IMR-90 (cell line): ENCODE data around the gene PDXDC1. TPM values are rescaled to one million over a fixed set of nuclear protein-coding genes. Genes with fewer than 3 reads are reported as not detected.

Experiments
- ATAC-seq: fragments of 200-7000 bp; cut with Tn5 transposase; 2 replicates; pipeline ENCODE4 v1.9.1; 2020; ENCODE audit warnings: low read depth, mild to moderate bottlenecking, moderate library complexity
- BruUV-seq: library from RNA; stranded (reverse); fragments of 400-500 nt; replicated peaks from 2 replicates; lab custom pipeline; 2021; lab: Mats Ljungman, UMichigan
- CTCF ChIA-PET: fragments of 300-600 bp; formaldehyde crosslinking; extraction: SDS; loops from one replicate; lab custom pipeline; 2021; ENCODE audit warnings: antibody characterized with exemption; lab: Yijun Ruan, JAX
- POLR2A ChIA-PET: fragments of 300-600 bp; sonication (Branson Sonifier 250); formaldehyde crosslinking; loops from one replicate; lab custom pipeline; 2022; ENCODE audit warnings: antibody characterized with exemption; ENCODE audit not compliant: unreplicated experiment; lab: Charles Lee
- DNase-seq: peaks from one replicate; pipeline ENCODE4 v3.0.0; 2013
- H2AFZ ChIP-seq: replicated peaks from 2 replicates; pipeline ENCODE3; 2013; ENCODE audit warnings: low read length, mild to moderate bottlenecking; ENCODE audit not compliant: poor library complexity
- H2AK5ac ChIP-seq: 2 replicates; pipeline ENCODE4 v1.6.1; 2013; ENCODE audit warnings: low read depth, low read length, inconsistent platforms
- H2AK9ac ChIP-seq: replicated peaks from 2 replicates; pipeline ENCODE3; 2013; ENCODE audit warnings: mild to moderate bottlenecking, low read depth, low read length, moderate library complexity; ENCODE audit not compliant: poor library complexity
- H2BK120ac ChIP-seq: 2 replicates; pipeline ENCODE4 v1.6.1; 2013; ENCODE audit warnings: low read depth, low read length, inconsistent platforms
- H2BK15ac ChIP-seq: 3 replicates; pipeline ENCODE4 v1.6.1; 2013; ENCODE audit warnings: low read depth, low read length, inconsistent platforms
- H2BK20ac ChIP-seq: 2 replicates; pipeline ENCODE4 v1.6.1; 2013; ENCODE audit warnings: low read depth, mild to moderate bottlenecking, inconsistent platforms, low read length, moderate library complexity
- H2BK5ac ChIP-seq: 2 replicates; pipeline ENCODE4 v1.6.1; 2013; ENCODE audit warnings: mild to moderate bottlenecking, low read depth, low read length, inconsistent platforms; ENCODE audit not compliant: poor library complexity, severe bottlenecking
- H3K14ac ChIP-seq: replicated peaks from 2 replicates; pipeline ENCODE4 v1.6.1; 2013; ENCODE audit warnings: low read depth, low read length, inconsistent platforms
- H3K18ac ChIP-seq: 2 replicates; pipeline ENCODE4 v1.6.1; 2013; ENCODE audit warnings: low read depth, low read length, control low read depth
- H3K23ac ChIP-seq: 2 replicates; pipeline ENCODE4 v1.6.1; 2013; ENCODE audit warnings: low read depth, low read length, inconsistent platforms
- H3K27ac ChIP-seq: 2 replicates; pipeline ENCODE4 v1.5.1; 2013; ENCODE audit warnings: mild to moderate bottlenecking, control low read depth, low read length; ENCODE audit not compliant: insufficient read depth
- H3K27me3 ChIP-seq: 2 replicates; pipeline ENCODE4 v1.6.1; 2013; ENCODE audit warnings: low read length; ENCODE audit not compliant: control insufficient read depth, insufficient read depth
- H3K36me3 ChIP-seq: 2 replicates; pipeline ENCODE4 v1.6.1; 2013; ENCODE audit warnings: low read length, mixed read lengths; ENCODE audit not compliant: control insufficient read depth, insufficient read depth
- H3K4ac ChIP-seq: 2 replicates; pipeline ENCODE4 v1.6.1; 2013; ENCODE audit warnings: low read depth, low read length, inconsistent platforms
- H3K4me1 ChIP-seq: 2 replicates; pipeline ENCODE4 v1.6.1; 2013; ENCODE audit warnings: low read length, mixed read lengths; ENCODE audit not compliant: control insufficient read depth, insufficient read depth
- H3K4me2 ChIP-seq: 2 replicates; pipeline ENCODE4 v1.6.1; 2013; ENCODE audit warnings: low read depth, mild to moderate bottlenecking, control low read depth, low read length, moderate library complexity
- H3K4me3 ChIP-seq: 2 replicates; pipeline ENCODE4 v1.5.1; 2013; ENCODE audit warnings: low read depth, mild to moderate bottlenecking, control low read depth, low read length, moderate library complexity; ENCODE audit not compliant: insufficient read depth
- H3K56ac ChIP-seq: 2 replicates; pipeline ENCODE4 v1.6.1; 2013; ENCODE audit warnings: low read length, inconsistent platforms; ENCODE audit not compliant: insufficient read depth; ENCODE audit errors: extremely low read depth
- H3K79me1 ChIP-seq, 2 experiments: 2 replicates each; pipeline ENCODE4 v1.6.1; 2013; ENCODE audit warnings: low read length in 2 of 2, inconsistent platforms in 1 of 2, low read depth in 1 of 2
- H3K9ac ChIP-seq: 2 replicates; pipeline ENCODE4 v1.6.1; 2013; ENCODE audit warnings: low read depth, low read length, control low read depth
- H3K9me1 ChIP-seq: 2 replicates; pipeline ENCODE4 v1.6.1; 2013; ENCODE audit warnings: low read length, inconsistent platforms; ENCODE audit not compliant: insufficient read depth
- H3K9me3 ChIP-seq: 2 replicates; pipeline ENCODE4 v1.6.1; 2013; ENCODE audit warnings: low read length; ENCODE audit not compliant: control insufficient read depth, insufficient read depth
- H4K20me1 ChIP-seq: 2 replicates; pipeline ENCODE4 v1.6.1; 2013; ENCODE audit warnings: low read length, inconsistent platforms; ENCODE audit not compliant: insufficient read depth
- H4K5ac ChIP-seq: 2 replicates; pipeline ENCODE4 v1.6.1; 2013; ENCODE audit warnings: mild to moderate bottlenecking, low read depth, low read length, control low read depth
- H4K8ac ChIP-seq, 2 experiments: 2 replicates each; pipeline ENCODE4 v1.6.1; 2013; ENCODE audit warnings: low read depth in 2 of 2, low read length in 2 of 2, control low read depth in 1 of 2, inconsistent platforms in 1 of 2
- H4K91ac ChIP-seq: 2 replicates; pipeline ENCODE4 v1.6.1; 2013; ENCODE audit warnings: low read depth, low read length, inconsistent platforms; ENCODE audit not compliant: insufficient read depth
- BHLHE40 ChIP-seq: fragments of 150-350 bp; IDR thresholded peaks from 2 replicates; pipeline ENCODE4 v1.6.1; 2016; ENCODE audit warnings: mild to moderate bottlenecking, low read depth, low read length
- ELK1 ChIP-seq: fragments of 150-350 bp; IDR thresholded peaks from 2 replicates; pipeline ENCODE4 v1.6.1; 2016; ENCODE audit warnings: low read depth, mild to moderate bottlenecking, low read length, moderate library complexity, borderline replicate concordance
- RFX5 ChIP-seq: IDR thresholded peaks from 2 replicates; pipeline ENCODE4 v1.8.0; 2012; ENCODE audit warnings: low read depth, mild to moderate bottlenecking, low read length, moderate library complexity
- SMC3 ChIP-seq: fragments of 150-350 bp; IDR thresholded peaks from 2 replicates; pipeline ENCODE4 v1.6.1; 2016; ENCODE audit warnings: low read depth, mild to moderate bottlenecking, antibody characterized with exemption, low read length, moderate library complexity
- WGBS, 2 experiments: methylation state at CpG; one replicate each; pipeline versions ENCODE4 v1.1.5 to v1.1.7; 2013; ENCODE audit warnings: missing lambda C conversion rate in 2 of 2; ENCODE audit not compliant: insufficient read length in 1 of 2; ENCODE audit errors: extremely low coverage in 2 of 2; 5-methylcytosine and 5-hydroxymethylcytosine counted together
- dilution Hi-C: fragments of 300-500 bp; cut with HindIII; formaldehyde crosslinking; loops from one replicate; pipeline ENCODE4 v1.14.3; 2018; ENCODE audit warnings: low sequenced_read_pairs; ENCODE audit not compliant: unreplicated experiment
- in situ Hi-C: fragments of 300-500 bp; cut with MboI; formaldehyde crosslinking; loops from 3 replicates; pipeline ENCODE4 v1.14.3; 2019; ENCODE audit warnings: low sequenced_read_pairs, inconsistent platforms, mixed read lengths
- intact Hi-C: fragments of 100-400 bp; cut with micrococcal nuclease; formaldehyde crosslinking; loops from 2 replicates; pipeline ENCODE4 v1.10.0; 2022
- polyA plus RNA-seq, 3 experiments: library from polyadenylated mRNA; depleted of rRNA; stranded (reverse); fragments of >200 nt; gene quantifications; 2 replicates each; pipeline ENCODE4 v1.2.3, GENCODE V29; 2012; ENCODE audit warnings: low replicate concordance in 1 of 3
- total RNA-seq: library from RNA; depleted of rRNA; stranded (reverse); fragments of >200 nt; gene quantifications from 2 replicates; pipeline ENCODE4 v1.2.3, GENCODE V29; 2012

PDXDC1 gene
- total and polyA plus RNA-seq, 2 of the 4 experiments (the other 2 are of a cell fraction), result 68.7 to 117 TPM

GRCh38 chr16:14958323-14958600, 16.6 kb upstream of the PDXDC1 start:
- POLR2A ChIA-PET, result no interaction called here
- no CpG with 5 or more reads among the region's 4 CpGs for WGBS, 2 experiments
- TF ChIP-seq RFX5 (no peak), ELK1 (no peak), BHLHE40 (no peak), SMC3 (no peak)

More at GRCh38 chr16:14958323-14958600, 16.6 kb upstream of the PDXDC1 start:
- H3K14ac ChIP-seq, result no peak overlapping the region
- H3K4ac ChIP-seq, result no peak overlapping the region
- H3K9ac ChIP-seq, result no peak overlapping the region
- no peaks in the 10 kb centered on the region for H3K79me1 ChIP-seq
- no peaks in the 10 kb centered on the region for H4K20me1 ChIP-seq
- no peak for DNase-seq
- no peak overlapping the region for H2BK120ac ChIP-seq
- no peak overlapping the region for H4K5ac ChIP-seq
- no peak overlapping the region for H2BK15ac ChIP-seq
- intact Hi-C loops, result no loop called here
- H2BK5ac ChIP-seq, result no peak overlapping the region
- H3K9me3 ChIP-seq, result peaks cover under 1% of the 10 kb centered on the region
- H3K27me3 ChIP-seq, result peaks cover 20% of the 10 kb centered on the region
- H3K27ac ChIP-seq, result no peak overlapping the region
- dilution Hi-C loops, result no loop called here
- no peaks in the 10 kb centered on the region for H3K9me1 ChIP-seq
- H2BK20ac ChIP-seq, result no peak overlapping the region
- H3K4me2 ChIP-seq, result no peak overlapping the region
- H3K4me1 ChIP-seq, result no peaks in the 10 kb centered on the region
- H2AK5ac ChIP-seq, result no peak overlapping the region
- in situ Hi-C loops, result loop anchor here (25.0 kb wide), 1 partner anchor 321 kb away; the partner anchor contains the start of genes BFAR and PARN
- H3K18ac ChIP-seq, result no peak overlapping the region
- H3K4me3 ChIP-seq, result no peak overlapping the region
- H3K56ac ChIP-seq, result no peak overlapping the region
- BruUV-seq, result no TSS peak
- CTCF ChIA-PET, result no interaction called here
- no peak overlapping the region for H4K8ac ChIP-seq
- H2AFZ ChIP-seq, result no peak overlapping the region
- no peak for ATAC-seq
- no peak overlapping the region for H3K23ac ChIP-seq
- no peaks in the 10 kb centered on the region for H3K36me3 ChIP-seq
- H2AK9ac ChIP-seq, result no peak overlapping the region
- H4K91ac ChIP-seq, result no peak overlapping the region
